Skeletal muscle tissue (tissue), 4 donors: ENCODE measurements around the gene LUC7L. TPM values are rescaled to one million over a fixed set of nuclear protein-coding genes. Genes with fewer than 3 reads are reported as not detected.
"Not testable (repeated sequence)": the region's sequence is repeated elsewhere in the genome, so short reads cannot be mapped to it uniquely, and the experiment has no call there.

Source experiments
- H3K27ac ChIP-seq: one replicate; pipeline ENCODE4 v1.7.0; 2013; ENCODE audit warnings: mild to moderate bottlenecking, low read depth, low read length, inconsistent platforms
- H3K27me3 ChIP-seq, 3 donors: one replicate each; pipeline ENCODE4 v1.7.0; 2013; ENCODE audit warnings: low read length in 3 of 3; ENCODE audit not compliant: control insufficient read depth in 3 of 3, insufficient read depth in 3 of 3
- H3K36me3 ChIP-seq, 3 donors: one replicate each; pipeline ENCODE4 v1.7.0; 2013; ENCODE audit warnings: low read length in 3 of 3; ENCODE audit not compliant: control insufficient read depth in 3 of 3, insufficient read depth in 3 of 3
- H3K4me1 ChIP-seq, 3 donors: one replicate each; pipeline ENCODE4 v1.7.0; 2013; ENCODE audit warnings: low read length in 3 of 3, mild to moderate bottlenecking in 3 of 3; ENCODE audit not compliant: control insufficient read depth in 3 of 3, insufficient read depth in 3 of 3
- H3K4me3 ChIP-seq, 3 donors: one replicate each; pipeline ENCODE4 v1.7.0; 2013; ENCODE audit warnings: low read length in 3 of 3
- H3K9ac ChIP-seq, 3 donors: one replicate each; pipeline ENCODE4 v1.7.0; 2013; ENCODE audit warnings: low read length in 3 of 3, mild to moderate bottlenecking in 3 of 3, moderate library complexity in 2 of 3, low read depth in 1 of 3
- H3K9me3 ChIP-seq, 3 donors: one replicate each; pipeline ENCODE4 v1.7.0; 2013; ENCODE audit warnings: low read length in 3 of 3; ENCODE audit not compliant: control insufficient read depth in 3 of 3
- total RNA-seq: library from RNA; depleted of rRNA; stranded (reverse); fragments of >200 nt; gene quantifications from one replicate; pipeline ENCODE4 v1.2.3, GENCODE V29; 2014
- donor health status: Osteomylitis.

Gene LUC7L
- total RNA-seq, 1 donor from 2014 or later = 38.1 TPM

DNA sequence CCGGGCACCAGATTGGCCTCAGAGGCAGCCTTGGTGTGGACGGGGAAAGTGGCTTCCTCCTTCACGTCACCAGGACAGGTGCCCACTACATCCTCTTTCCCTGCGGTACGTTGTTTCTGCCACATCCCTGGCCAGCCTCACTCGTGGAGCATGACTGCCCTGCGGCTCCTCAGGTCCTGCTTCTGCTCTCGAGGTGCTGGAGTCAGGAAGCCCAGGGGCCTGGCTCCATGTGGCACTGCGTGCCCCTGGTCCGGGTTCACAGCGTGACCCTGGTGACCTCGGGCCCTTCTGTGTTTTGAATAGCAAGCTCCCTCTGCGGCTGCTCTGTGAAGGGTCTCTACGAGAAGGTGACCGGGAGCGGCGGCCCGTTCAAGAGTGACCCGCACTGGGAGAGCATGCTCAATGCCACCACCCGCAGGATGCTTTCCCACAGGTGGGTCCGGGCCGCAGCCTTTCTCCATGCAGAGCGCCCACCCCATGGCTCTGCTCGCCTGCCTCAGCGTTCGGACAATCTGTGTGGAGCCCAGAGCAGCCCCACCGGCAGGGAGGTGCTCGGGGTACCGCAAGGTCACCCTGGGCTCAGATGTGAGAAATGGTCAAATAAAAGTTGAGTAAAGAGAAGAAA, 33.0 kb upstream of the LUC7L start:
- peaks cover 49 to 60% (median 51%) of the 10 kb centered on the region in 3 donors for H3K36me3 ChIP-seq
- H3K9ac ChIP-seq = no peak overlapping the region
- H3K27me3 ChIP-seq = no peaks in the 10 kb centered on the region
- H3K4me3 ChIP-seq = no peak overlapping the region
- no peak overlapping the region for H3K27ac ChIP-seq
- H3K9me3 ChIP-seq = no peaks in the 10 kb centered on the region
- H3K4me1 ChIP-seq = peaks cover 3 to 9% (median 8%) of the 10 kb centered on the region in 3 donors

DNA sequence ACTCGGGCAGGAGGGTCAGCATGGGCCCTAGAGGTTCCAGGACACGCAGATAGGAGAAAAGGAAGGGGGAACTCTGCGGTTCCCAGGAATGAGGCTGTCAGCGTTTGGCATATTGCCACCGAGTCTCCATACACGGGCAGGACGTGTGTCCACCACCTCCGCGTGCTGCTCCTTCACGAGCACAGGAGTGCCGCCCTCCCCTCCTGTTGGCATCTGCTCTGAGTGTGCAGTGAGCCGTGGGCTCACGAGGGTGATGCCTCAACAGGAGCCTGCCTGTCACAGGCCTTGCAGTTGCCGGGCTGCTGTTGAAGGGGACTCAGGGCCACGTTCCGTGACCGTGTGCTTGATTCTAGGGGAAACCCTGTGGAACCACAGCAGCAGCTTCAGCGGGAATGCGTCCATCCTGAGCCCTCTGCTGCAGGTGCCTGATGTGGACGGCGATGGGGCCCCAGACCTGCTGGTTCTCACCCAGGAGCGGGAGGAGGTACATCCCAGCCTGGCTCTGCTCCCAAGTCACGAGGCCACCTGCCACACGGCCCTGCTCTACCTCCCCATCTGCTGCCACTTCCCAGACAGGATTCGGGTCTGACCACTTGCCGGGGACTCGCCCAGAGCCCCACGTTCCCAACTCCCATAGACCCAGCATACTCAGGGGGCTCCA, 31.9 kb upstream of the LUC7L start:
- Histone ChIP-seq H3K4me1 (peaks cover 3 to 7% (median 7%) of the 10 kb centered on the region in 3 donors), H3K9ac (no peak overlapping the region), H3K27ac (no peak overlapping the region), H3K9me3 (no peaks in the 10 kb centered on the region), H3K36me3 (peaks cover 50 to 58% (median 53%) of the 10 kb centered on the region in 3 donors), H3K4me3 (no peak overlapping the region), H3K27me3 (no peaks in the 10 kb centered on the region)

DNA sequence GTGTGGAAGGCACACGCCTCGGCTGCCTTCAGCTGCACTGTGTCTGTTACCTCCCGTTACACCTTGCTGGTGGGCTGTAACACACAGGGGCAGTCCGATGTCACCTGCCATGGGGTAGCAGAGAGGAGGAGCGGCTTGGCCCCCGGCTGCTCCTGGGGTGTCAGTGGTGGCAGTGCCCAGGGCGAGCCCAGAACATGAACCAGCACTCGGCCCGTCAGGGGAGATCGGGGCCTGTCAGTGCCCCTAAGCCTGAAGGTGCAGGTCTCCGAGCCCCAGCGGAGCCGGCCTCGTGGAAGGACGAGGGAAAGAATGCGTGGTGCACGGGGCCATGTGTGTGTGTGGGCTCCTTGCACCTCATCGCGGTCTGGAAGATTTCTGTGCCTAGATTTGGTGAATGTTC, 31.1 kb upstream of the LUC7L start:
- H3K9ac ChIP-seq = no peak overlapping the region
- H3K4me3 ChIP-seq = no peak overlapping the region
- H3K36me3 ChIP-seq = peaks cover 57 to 59% (median 59%) of the 10 kb centered on the region in 3 donors
- H3K4me1 ChIP-seq = peaks cover 0 to under 1% (median 0%) of the 10 kb centered on the region in 3 donors
- H3K9me3 ChIP-seq = no peaks in the 10 kb centered on the region
- no peaks in the 10 kb centered on the region for H3K27me3 ChIP-seq
- no peak overlapping the region for H3K27ac ChIP-seq

DNA sequence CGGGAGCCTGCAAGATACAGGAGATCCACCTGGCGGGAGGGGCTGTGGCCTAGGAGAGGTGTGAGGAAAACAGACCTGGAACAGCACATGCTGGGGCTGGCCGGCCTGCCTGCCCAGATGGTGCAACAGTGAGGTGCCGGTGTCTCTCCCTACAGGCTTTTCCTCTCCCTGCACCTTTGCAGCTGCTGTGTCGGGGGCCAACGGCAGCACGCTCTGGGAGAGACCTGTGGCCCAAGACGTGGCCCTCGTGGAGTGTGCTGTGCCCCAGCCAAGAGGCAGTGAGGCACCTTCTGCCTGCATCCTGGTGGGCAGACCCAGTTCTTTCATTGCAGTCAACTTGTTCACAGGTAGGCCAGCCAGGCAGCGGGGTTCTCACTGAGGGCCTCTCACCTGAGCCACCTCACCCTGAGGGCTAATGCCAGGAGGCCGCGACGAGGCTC, 30.6 kb upstream of the LUC7L start:
- Histone ChIP-seq H3K9ac (no peak overlapping the region), H3K9me3 (no peaks in the 10 kb centered on the region), H3K4me1 (no peaks in the 10 kb centered on the region), H3K27me3 (no peaks in the 10 kb centered on the region), H3K27ac (no peak overlapping the region), H3K4me3 (no peak overlapping the region), H3K36me3 (peaks cover 55 to 60% (median 55%) of the 10 kb centered on the region in 3 donors)

DNA sequence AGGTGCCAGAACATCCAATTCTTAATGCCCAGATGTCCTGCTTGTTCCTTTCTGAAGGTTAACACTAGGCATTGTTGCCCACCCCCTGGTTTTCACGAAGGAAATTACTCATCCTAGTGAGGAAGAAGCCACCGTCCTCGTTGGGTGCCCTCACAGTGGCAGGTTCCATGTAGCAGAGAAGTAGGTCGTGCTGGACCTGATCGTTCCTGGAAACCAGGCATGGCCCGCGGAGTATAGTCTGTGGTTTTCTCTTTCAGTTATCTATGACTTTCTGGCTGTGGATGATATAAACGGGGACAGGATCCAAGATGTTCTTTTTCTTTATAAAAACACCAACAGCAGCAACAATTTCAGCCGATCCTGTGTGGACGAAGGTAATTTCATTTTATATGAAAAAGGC, 30.0 kb upstream of the LUC7L start:
- H3K4me1 ChIP-seq = no peaks in the 10 kb centered on the region
- no peak overlapping the region for H3K27ac ChIP-seq
- H3K36me3 ChIP-seq = peaks cover 52 to 61% (median 53%) of the 10 kb centered on the region in 3 donors
- no peaks in the 10 kb centered on the region for H3K9me3 ChIP-seq
- no peak overlapping the region for H3K4me3 ChIP-seq
- no peak overlapping the region for H3K9ac ChIP-seq
- no peaks in the 10 kb centered on the region for H3K27me3 ChIP-seq

DNA sequence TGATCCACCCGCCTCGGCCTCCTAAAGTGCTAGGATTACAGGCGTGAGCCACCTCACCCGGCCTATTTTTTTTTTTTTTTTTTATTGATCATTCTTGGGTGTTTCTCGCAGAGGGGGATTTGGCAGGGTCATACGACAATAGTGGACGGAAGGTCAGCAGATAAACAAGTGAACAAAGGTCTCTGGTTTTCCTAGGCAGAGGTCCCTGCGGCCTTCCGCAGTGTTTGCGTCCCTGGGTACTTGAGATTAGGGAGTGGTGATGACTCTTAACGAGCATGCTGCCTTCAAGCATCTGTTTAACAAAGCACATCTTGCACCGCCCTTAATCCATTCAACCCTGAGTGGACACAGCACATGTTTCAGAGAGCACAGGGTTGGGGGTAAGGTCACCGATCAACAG, 28.8 kb upstream of the LUC7L start:
- not testable (repeated sequence) for H3K4me3 ChIP-seq, H3K9ac ChIP-seq, H3K27ac ChIP-seq, H3K9me3 ChIP-seq, H3K4me1 ChIP-seq, H3K27me3 ChIP-seq
- peaks cover 47 to 54% (median 49%) of the 10 kb centered on the region in 3 donors for H3K36me3 ChIP-seq

DNA sequence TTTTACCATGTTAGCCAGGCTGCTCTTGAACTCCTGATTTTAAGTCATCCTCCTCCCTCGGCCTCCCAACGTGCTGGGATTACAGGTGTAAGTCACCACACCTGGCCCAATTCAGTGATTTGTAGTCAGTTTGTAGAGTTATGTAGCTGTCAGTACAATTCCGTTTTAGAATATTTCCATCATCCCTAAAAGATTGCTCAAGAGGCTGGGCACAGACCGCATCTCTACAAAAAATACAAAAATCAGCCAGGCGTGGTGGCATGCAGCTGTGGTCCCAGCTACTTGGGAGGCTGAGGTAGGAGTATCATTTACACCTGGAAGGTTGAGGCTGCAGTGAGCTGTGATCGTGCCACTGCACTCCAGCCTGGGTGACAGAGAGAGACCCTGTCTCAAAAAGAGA, 25.9 kb upstream of the LUC7L start:
- H3K27me3 ChIP-seq = no peaks in the 10 kb centered on the region
- no peak overlapping the region for H3K9ac ChIP-seq
- no peak overlapping the region for H3K27ac ChIP-seq
- no peak overlapping the region for H3K4me3 ChIP-seq
- no peaks in the 10 kb centered on the region for H3K9me3 ChIP-seq
- H3K4me1 ChIP-seq = peaks cover 0 to 2% (median 0%) of the 10 kb centered on the region in 3 donors
- H3K36me3 ChIP-seq = peaks cover 36 to 45% (median 39%) of the 10 kb centered on the region in 3 donors

DNA sequence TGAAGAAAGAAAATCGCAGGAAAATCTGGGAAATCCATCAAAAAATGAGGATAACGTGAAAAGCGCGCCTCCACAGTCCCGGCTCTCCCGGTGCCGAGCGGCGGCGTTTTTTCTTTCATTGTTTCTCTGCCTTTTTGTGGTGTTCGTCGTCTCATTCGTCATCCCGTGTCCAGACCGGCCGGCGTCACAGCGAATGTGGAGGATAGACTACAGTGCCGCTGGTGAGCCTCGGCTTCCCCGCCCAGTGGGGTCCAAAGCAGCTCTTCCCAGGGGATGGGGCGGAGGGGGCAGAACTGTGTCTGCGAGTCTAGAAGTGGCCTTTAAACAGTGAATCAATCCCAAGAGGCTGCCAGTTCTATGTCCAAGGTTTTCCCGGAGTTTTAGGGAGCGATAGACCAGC, 25.2 kb upstream of the LUC7L start:
- no peak overlapping the region for H3K9ac ChIP-seq
- no peaks in the 10 kb centered on the region for H3K9me3 ChIP-seq
- peaks cover 34 to 42% (median 37%) of the 10 kb centered on the region in 3 donors for H3K36me3 ChIP-seq
- H3K4me3 ChIP-seq = no peak overlapping the region
- H3K27ac ChIP-seq = no peak overlapping the region
- H3K27me3 ChIP-seq = no peaks in the 10 kb centered on the region
- peaks cover 0 to 2% (median 0%) of the 10 kb centered on the region in 3 donors for H3K4me1 ChIP-seq

DNA sequence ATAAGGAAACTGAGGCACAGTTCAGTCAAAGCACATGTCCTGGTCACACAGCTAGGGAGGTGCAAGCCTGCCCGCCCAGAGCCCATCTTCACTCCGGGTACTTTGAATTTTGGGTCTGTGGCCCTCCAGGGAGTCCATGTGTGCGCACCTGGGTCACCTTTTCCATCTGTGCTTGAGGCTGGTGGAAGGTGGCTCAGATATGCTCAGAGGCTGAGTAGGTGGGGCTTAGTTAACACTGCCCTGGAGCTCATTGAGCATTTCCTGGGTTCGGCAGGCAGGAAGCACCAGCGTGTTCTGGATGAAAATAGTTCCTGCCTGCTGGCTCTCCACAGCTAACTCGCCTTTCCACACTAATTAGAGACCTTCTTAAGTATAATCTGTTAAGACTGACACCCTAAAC, 24.6 kb upstream of the LUC7L start:
- H3K27ac ChIP-seq = no peak overlapping the region
- H3K4me3 ChIP-seq = no peak overlapping the region
- peaks cover 0 to 2% (median 0%) of the 10 kb centered on the region in 3 donors for H3K4me1 ChIP-seq
- peaks cover 38 to 42% (median 38%) of the 10 kb centered on the region in 3 donors for H3K36me3 ChIP-seq
- H3K9ac ChIP-seq = no peak overlapping the region
- no peaks in the 10 kb centered on the region for H3K27me3 ChIP-seq
- no peaks in the 10 kb centered on the region for H3K9me3 ChIP-seq
